ENCODE data around the gene ZNF277. TPM values are rescaled to one million over a fixed set of nuclear protein-coding genes. Genes with fewer than 3 reads are reported as not detected.

Gene ZNF277
- polyA plus RNA-seq, 12 donors: 22.9 to 41.6 (median 28.3) TPM; not detected in 1

DNA sequence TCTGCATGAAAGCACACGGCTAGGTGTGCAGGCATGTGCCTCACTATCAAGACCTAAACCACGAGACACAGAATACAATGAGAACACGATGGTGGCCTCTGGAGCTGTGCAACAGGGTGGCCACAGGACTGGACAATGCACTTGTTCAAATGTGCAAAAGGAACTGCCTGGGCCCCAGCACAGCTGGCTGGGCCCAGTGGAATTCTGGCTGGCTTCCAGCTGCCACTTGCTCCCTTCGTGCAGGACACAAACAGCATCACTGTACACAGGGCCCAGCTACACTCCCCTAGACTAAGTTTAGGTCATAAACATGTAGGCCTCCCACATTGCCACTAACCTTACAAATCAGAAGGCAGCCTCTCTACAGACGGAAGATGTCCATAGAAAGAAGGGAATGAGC is 23.7 kb upstream of the ZNF277 start:
- no peak for DNase-seq

DNA sequence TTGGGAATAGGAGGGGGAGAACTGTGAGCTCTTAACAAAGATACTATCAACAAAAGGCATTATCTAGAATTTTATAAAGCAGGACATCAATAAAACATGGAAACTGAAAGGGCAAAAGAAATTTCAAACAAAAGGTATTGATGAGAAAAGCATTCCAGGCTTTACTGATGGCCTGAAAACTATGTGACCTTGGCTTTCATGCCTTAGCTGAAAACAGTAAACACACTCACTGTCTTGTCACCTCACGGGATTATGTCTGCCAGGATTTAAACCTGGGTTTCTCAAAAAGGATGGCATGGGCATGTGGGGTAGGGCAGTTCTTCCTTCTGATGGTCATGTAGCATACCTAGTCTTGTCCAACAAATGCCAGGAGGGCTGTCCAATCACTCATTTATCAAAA is 23.2 kb upstream of the ZNF277 start:
- no peak for DNase-seq

DNA sequence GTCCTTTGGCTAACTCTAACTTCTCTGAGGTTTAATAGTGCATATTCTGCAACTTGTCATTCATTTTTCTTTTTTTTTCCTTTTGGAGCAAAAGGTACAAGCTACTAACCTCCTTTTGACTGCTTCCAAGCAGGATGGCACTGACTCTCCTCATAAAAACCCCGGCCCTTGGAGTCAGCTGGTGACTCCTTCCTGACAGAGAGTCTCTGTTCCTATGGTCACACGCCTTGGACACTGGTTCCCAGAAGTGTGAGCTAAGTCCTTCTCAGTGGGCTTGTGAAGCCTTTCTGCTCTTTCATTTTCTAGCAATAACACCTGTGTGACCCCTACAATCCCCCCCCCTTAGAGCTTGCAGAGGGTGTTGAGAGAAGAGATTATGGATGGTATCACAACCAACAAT is 22.0 kb upstream of the ZNF277 start:
- DNase-seq: no peak

DNA sequence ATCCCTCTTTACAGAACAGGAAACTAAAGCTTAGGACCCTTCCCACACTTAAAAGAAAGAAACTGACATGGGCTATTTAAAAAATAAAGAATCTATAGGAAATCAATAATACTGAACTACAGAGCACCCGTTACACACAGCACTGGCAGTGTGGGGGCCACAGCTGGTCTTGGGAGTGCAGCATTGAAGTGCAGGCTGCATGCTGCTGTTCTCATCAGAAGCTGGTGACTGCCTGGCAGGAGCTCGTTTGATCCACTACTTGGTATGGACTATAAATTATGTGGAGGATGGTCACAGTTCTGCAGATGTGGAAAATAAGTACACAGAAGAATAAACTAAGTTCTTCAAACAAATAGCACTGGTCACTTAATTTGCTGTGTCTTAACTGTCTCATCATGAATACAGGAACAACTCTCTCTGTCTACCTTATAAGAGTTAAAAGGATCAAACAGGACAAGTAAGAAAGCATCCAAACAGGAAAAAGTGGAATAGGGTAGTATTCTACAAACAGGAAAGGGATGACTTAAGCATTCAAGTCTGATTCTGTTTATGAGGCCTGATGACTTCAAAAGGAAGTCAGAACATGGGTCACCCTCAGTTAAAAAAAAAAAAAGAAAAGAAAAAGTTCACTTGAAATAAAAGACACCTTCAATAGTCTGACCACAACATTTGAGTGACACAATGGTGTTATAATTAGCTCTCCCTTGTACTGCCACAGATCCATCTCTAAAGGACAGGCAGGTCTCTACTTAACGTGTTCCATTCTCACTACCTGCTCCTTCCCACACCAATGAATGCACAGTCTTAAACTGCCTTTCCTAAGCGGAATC is 21.3 kb upstream of the ZNF277 start:
- no peak for DNase-seq

DNA sequence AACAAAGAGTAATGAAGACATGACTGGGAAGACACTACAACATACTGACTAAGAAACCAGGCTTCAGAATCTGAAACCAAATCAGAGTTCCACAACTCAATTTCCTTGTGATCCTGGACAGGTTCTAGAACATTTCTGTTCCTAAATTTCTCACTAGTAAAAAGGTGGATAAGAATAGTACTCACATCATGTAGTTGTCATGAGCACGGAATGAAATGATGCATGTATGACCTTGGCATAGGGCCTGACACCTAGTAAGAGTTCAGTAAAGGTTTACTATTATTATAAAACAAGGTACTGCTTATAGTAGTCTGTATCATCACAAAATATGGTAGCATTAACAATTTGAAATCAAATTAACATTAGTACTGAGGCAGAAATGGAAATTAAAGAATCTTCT is 20.2 kb upstream of the ZNF277 start:
- no peak for DNase-seq

DNA sequence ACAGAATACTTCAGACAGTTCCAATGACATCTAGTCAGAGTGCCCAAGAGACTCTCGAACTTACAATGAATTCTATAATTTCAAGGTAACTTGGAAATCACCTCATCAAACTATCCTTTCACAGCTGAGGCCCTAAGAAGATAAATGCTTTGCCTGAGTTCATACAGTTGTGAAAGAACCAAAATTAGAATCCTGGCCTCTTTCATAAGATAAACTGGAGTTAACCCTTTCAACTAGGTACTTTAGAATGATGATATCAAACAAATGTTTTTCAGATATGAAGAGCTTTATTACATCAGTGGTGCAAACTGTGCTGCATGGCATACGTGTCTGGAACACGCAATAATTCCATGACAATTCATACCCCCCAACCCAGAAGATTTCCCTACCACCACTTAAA is 18.2 kb upstream of the ZNF277 start:
- no peak for DNase-seq

DNA sequence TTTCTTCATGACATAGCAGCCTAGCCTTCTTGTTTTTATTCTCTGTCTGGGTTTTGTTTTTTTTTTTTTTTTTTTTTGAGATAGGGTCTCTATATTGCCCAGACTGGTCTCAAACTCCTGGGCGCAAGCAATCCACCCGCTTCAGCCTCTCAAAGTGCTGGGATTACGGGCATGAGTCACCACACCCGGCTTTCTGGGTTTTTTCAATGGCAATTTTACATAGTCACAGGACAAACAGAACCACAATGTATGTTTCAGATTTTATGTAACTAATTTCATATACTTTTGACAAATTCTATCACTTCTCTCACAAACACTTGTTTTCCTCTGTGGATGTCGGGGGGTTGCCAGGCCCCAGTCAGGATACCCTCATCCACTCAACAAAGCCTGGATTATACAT is 16.8 kb upstream of the ZNF277 start:
- DNase-seq: no peak

DNA sequence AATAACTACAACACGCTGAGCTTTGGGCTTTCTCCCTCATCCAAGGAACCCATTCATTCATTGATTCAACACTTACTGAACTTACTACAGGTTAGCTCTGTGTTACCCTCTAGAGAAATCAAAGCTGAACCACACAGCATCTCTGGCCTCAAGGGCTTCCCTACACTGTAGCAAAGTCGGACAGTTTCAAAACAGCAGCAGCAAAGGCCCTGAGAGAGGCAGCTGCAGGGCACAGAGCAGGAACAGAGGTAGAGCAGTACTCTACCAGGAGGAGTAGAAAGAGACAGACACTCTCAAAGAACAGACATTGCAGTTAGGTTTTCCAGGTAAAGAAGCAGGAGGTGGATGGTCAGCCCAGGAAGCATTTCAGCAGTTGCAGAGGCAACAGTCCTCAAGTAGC is 16.4 kb upstream of the ZNF277 start:
- no peak for DNase-seq

DNA sequence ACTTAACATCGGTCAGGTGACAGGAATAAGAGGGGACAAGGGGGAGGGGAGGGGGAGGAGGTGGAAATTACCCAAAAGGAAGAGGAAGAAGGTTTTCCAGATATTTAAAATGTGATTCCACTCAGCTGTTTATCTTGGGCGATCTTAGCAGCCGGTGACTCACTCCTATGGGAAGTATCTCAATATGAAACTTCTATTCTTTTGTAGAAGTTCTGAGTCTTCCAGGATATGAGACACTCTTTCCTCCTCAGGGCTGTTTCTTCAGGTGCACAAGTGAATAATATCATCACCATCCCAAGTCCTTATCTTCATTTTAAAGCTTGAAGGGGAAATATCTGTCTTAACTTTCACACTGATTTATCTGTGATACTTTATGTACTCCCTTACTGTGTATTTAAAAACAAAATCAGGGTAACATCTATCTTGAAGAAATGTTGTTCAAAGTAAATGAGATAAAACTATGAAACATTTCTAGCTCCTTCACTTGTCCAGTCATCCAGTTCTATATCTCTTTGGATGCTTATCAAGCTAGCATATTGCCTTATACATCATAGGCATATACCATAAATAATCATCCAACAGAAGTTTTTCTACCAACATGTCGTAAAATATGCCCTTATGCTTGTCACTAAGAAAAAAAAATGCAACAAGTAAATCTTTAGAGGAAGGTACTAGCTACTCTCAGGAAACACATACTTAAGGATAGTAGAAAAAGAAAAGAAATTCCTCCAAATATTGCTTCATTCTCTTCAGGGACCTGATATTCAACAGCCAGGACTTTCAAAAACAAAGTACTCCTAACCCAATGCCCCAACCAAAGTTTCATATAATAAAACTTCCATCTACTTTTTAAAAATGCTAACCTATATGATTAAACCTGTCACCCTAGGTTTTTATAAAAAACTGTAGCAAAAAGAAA is 14.0 kb upstream of the ZNF277 start:
- no peak for DNase-seq

DNA sequence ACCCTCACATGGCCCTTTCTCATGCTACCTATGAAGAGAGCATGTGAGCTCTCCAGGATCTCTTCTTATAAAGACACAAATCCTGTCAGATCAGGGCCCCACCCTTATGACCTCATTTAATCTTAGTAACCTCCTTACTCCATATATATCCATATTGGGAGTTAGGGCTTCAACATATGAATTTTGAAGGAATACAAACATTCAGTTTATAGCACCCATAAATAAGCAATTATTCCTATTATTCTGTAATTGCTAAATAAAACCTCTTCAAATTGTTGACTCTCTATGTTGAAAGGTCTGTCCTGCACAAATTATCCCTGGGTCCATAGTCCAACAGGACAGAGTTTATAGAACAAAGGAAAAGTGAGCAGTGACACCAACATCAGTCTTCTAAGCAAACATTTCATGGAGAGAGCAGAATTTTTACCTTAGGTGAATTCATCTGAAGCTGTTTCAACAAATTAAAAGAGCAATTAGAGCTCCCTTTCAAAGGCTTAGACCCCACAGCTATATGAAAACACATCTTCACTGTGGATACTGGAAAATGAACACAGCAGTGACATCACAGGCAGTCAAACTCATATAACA is 12.5 kb upstream of the ZNF277 start:
- DNase-seq: no peak

DNA sequence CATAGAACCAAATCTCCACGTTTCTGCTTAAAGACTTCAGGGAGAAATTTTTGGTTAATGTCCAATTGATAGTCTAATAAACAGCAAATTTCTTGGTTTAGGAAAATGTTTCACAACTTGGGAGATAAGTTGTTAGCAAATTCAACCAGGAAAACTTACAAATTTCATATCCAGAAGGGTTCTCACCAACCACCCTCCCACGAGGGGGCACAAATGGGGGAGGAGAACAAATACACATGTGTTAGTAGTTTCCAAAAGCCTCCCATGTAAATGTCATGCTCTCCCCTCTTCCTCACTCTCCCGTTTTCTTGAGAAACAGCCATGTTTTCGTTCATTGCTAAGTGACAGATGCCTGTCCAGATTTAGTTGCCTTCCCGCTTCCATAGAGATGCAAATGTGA is 10.8 kb upstream of the ZNF277 start:
- no peak for DNase-seq

DNA sequence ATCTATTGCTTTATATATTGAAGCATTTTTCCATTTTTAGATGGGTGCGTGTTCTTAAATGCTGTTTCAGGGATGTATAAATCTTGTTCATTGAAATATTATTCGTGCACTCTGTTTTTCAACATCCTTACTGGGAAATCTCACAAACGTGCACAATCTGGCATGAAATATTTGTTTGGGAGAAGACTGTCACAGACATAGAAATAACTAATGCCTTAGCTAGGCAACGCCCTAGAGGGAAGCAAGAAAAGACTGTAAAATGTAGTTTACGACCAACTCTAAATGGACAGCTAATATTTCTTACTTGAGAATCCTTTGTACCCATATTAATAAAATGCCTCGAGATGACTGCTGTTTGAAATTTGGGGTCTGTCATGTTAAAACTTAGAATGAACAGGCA is 9.2 kb upstream of the ZNF277 start:
- DNase-seq: no peak

DNA sequence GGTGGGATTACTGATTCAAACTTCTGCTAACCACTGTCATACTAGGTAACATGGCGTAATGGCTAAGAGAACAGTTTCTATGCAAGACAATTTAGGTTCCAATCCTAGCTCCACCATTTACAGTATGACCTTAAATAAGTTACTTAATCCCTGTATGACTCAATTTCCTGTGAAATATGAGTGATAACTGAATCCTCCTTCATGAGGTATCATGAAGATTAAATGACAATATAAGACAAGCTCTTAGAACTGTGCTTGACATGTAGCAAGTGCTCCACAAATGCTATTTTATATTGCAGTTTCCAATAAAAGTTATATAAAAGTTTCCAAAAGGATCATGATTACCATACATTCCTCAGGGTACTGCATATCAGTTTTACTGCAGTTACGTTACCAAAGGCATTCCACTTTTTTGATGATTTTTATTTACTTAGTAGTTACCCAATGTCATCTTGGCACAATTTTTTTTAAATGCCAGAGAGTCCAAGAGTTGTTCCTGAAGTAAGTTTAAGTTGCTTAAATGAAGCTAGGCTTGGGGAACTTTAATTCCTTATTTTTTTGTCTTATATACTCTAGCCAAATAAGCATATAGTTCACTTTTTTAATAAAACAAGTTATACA is 7.3 kb upstream of the ZNF277 start:
- DNase-seq: no peak

DNA sequence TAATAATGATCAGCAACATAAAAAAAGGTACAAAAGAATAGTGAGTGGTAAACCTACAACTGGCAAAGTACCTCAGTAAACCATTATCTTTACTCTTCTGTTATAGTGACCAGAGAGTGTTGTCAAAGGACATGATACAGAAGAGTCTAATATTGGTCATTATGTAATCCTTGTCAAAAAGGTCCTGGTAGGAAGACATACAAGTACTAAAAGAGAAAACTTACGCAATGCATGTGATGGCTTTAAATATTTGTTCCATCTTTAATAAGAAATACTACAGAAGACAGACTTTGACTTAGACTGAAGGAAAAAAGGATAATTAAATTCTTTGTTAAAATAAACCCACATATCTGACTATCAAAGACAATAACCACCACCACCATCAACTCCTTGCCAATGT is 6.8 kb upstream of the ZNF277 start:
- DNase-seq: no peak

DNA sequence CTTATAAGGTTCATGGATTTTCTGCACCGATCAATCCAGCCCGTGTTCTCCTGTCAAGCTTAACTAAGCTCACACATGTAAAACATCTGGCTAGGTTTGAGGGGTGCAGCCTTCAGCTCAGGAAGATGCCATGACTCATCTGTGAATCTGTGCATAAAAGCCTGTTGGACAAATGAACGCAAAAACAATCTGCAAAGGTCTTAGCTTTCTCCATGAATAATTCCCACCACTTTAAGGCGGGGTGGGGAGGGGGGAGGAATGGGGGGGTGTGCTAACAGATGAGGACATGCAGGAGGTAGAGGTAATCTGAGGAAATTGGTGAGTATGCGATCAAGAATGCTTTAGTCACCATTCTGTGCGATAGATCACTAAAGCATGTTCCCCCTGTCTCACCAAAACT is 5.1 kb upstream of the ZNF277 start:
- no peak for DNase-seq

DNA sequence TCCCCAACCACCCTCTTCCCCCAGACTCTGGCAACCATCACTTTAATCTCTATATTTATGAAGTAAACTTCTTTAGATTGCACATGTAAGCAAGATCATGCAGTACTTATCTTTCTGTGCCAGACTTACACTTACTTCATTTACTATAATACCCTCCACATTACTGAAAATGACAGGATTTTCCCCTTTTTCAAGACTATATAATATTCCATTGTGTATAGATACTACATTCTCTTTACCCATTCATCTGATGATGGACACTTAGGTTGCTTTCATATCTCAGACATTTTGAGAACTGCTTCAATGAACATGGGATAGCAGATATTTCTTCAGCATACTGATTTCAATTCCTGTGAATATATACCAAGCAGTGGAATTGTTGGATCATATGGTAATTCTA is 4.7 kb upstream of the ZNF277 start:
- DNase-seq: no peak

DNA sequence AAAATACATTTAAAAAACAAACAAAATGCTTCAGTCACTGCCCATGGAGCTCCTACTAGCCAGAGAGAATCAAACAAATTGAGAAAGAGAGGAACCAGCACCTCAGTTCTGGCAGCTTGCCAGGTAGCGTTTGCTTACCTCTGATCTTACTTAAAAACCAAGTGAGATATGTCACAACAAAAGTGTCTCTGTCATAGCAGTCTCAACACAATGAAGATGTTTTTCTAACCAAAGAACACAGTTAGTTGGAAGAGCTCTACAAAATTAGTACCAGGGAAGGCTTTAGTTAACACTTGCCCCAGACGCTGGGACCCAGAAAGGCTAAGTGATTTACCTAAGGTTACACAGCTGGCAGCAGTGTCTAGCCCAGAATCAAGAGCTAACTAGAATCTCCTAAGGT is 3.7 kb upstream of the ZNF277 start:
- DNase-seq: no peak

DNA sequence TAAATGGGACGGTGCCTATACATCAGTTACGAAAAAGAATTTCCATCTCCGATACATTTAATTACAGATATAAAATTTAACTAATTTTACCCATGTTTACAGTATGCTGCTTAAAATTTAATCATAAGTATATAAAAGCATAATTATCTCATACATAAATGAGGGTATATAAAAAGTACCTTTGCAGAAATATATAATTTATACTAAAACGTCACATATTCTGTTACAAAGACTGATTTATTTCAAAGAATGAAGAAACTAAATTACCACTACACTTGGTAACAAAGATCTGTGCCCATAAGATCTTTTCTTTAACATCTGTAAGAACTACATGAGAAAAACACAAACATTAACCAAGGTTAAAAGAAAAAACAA is 3.1 kb upstream of the ZNF277 start:
- no peak for DNase-seq

DNA sequence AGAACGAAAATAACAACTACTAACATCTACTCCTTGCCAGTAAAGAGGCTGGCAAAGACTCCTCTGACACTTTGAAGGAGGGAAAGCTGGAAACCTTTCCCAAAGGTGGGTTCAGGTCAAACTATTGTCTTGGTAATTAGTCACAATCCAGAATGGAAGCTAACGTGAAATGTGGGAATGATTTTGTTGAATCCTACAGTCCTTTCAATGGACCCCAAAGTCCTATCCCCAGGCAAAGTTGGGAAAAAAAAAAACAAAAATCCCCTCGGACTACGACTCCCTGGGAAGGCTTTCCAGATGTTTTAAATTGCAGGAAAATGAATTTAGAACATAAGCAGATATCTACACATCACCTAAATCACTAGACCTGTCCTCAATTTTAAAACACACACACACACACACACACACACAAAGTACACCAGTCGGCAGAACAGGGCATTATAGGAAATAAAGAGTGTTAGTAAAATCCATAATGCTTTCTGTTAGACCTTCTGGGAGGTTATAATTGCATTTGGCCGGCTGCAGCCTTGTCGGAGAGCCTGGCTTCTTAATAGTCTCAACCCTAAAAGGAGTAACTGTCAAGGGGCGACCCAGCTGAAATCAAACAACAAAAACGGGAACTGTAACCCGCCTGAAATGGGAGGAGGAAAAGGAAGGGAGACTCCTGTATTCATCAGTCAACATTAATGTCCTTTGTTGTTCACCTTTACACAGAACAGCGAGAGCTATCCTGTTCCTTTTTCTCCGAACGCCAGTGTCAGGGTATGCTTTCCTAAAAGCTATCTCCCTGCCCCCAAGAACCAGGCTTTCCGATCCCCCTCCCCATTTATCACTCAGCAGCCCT is 1.8 kb upstream of the ZNF277 start:
- DNase-seq: peak; percentile 9

DNA sequence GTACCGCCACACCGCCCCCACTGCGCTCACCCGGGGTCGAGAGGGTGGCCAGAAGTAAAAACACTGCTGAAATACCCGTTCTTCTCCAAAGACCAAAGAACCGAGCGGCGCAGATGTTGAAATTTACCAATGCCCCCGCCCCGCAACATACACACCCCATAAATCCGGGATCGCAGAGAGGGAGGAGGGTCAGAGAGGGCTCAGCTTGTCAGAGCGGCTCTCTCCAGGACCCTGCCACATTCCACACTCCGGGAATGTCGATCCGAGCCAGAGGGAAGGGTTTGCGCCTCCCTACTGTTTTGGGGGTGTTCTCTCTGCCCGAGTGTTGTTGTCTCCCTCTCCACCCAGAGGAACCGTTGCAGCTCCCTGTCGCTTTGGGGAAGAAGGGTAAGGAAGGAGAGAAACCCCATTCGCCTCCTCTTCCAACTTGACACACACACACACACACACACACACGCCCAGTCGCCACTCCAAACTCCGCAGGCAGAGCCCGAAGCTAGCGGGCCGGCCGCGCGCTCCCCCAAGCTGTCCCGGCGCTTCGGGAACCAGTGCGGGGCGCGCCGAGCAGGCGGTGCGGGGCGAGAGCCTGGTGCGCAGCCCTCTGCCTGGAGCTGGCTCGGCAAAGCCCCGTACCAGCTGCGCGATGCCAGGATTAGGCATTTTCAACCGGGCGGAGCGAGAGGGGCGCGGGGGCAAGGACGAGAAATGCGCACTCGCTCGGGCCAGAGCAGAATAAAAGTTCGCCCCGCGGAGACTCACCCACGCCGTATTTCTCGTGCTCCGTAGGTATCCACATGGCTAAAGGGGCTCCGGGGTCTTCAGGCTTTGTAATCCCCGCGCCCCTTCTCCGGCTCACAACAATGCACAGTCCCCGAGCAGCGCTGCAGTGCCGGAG is 905 bp upstream of the ZNF277 start:
- peak; percentile 58 for DNase-seq
